ENCODE measurements around the gene B4GALNT4.
"Not testable (repeated sequence)": the region's sequence is repeated elsewhere in the genome, so short reads cannot be mapped to it uniquely, and the experiment has no call there.

The B4GALNT4 gene

DNA sequence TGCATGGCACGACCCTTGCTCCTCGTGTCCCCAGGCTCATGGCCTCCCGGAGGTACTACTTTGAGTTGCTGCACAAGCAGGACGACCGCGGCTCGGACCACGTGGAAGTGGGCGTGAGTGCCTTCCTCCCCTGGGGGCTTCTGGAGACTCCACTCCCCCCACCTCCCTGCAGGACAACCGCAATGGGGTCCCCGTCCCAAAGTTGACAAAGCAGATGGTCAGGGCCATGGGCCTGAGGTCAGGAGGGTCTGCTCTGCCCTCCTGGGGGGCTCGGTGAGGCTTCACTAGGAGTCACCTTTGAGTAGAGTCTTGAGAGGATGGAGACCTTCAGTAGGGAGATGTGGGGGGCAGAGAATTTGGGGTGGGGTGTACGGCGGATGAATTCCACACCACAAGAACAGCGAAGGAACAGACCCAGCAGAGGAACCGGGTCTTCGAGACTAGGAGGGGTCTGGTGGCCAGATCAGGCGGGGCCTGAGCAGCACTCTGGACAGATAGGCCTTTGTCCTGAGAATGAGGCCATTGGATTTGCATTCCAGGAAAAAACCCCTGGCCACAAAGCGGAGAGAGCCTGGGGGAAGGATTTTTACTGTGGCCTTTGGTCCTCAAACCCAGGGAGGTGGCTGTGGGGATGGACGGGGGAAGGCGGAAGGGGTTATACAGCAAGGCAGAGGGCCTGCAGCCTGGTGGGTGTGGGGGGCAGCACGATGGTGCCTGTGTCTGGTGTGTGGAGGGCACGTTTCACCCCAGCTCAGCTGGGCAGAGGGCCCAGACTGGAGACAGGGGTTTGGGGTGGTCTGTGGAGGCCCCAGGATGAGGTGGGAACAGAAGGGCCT is 4.6 kb downstream of the B4GALNT4 start:
- DNase-seq (ENCODE audit: low read depth, low spot score) = no peak

- DNase-seq (ENCODE audit: low read depth, low spot score) = no peak
These were observed 6.0 kb downstream of the B4GALNT4 start for GRCh38 chr11:375065-376025.

- DNase-seq (ENCODE audit: low read depth, low spot score) = no peak
These were observed 7.4 kb downstream of the B4GALNT4 start for GRCh38 chr11:376531-377173.

DNA sequence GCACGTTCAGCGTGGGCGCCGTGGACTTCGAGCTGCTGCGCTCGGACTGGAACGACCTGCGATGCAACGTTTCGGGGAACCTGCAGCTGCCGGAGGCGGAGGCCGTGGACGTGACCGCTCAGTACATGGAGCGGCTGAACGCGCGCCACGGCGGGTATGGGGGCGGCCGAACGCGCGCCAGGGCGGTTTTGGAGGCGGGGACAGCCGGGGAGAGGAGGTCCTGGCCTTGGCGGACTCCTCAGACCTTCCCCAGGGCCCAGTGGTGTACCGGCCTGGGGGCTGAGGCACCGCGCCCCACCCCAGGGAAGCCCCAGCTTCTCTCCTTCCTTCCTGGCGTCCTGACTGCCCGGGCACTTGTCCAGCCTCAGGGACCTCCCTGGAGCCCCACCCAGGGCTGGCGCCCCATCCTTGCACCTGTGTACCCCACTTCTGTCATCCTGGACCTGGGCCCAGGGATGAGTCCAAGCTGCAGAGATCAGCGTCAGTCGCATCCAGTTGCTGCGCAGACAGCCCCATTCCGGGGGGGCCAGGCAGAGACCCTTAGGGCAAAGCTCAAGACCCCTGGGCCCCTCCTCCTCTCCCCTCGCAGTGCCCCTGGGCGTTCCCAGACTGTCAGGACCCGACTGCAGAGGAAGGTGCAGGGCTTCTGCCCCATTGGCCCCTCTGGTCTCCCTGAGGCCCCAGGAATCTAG is 8.0 kb downstream of the B4GALNT4 start:
- DNase-seq (ENCODE audit: low read depth, low spot score) = no peak

GRCh38 chr11:377883-378500 is 8.7 kb downstream of the B4GALNT4 start:
- no peak for DNase-seq (ENCODE audit: low read depth, low spot score)

DNA sequence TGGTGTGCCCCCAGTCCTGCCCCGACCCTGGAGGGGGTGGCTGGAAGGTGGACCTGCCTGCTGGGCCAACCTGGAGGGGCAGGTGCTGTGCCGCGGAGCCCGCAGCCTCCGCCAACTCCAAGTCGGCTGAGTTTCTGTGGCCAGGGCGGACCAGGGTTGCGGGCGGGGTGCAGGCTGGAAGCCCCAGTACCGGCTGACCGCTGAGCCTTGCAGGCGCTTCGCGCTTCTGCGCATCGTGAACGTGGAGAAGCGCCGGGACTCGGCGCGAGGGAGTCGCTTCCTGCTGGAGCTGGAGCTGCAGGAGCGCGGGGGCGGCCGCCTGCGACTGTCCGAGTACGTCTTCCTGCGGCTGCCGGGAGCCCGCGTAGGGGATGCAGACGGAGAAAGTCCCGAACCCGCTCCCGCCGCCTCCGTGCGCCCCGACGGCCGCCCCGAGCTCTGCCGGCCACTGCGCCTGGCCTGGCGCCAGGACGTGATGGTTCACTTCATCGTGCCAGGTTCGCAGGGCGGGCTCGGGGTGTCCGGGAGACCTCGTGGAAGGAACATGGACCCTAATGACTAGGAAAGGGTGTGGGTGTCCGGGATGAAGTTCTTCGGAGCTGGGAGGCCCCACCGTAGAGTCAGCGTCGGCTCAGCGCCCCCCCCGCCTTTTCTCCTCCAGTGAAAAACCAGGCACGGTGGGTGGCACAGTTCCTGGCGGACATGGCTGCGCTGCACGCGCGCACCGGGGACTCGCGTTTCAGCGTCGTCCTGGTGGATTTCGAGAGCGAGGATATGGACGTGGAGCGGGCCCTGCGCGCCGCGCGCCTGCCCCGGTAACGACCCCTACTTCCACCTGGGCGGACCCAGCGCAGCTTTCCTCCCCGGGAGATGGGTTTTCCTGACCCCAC is 10.2 kb downstream of the B4GALNT4 start:
- no peak for DNase-seq (ENCODE audit: low read depth, low spot score)

GRCh38 chr11:380095-380480 is 10.8 kb downstream of the B4GALNT4 start:
- DNase-seq (ENCODE audit: low read depth, low spot score) = no peak

DNA sequence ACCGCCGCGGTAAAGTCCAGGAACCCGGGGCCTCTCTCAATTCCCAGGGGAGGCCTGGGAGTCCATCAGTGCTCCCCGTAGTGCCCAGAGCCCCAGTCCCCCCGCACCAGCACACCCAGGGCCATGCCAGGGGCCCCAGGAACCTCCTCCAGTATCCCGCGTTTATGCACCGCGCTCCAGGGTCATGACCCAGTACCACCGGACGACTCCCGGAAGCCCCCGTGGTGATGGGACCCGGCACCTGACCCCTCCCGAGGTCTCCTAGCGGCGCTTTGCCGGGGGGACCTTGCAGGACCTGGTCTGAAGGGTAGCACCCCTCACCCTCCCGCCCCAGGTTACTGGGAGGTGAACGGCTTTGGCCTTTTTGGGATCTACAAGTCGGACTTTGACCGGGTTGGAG is 11.2 kb downstream of the B4GALNT4 start:
- no peak for DNase-seq (ENCODE audit: low read depth, low spot score)

- no peak for DNase-seq (ENCODE audit: low read depth, low spot score)
These were observed 11.7 kb downstream of the B4GALNT4 start for GRCh38 chr11:380996-381395.

- DNase-seq (ENCODE audit: low read depth, low spot score) = no peak
These were observed 12.3 kb downstream of the B4GALNT4 start for GRCh38 chr11:381501-382072.

- DNase-seq (ENCODE audit: low read depth, low spot score) = no peak
These were observed 12.9 kb downstream of the B4GALNT4 start for GRCh38 chr11:382081-382629.

- DNase-seq (ENCODE audit: low read depth, low spot score) = no peak
These were observed 14.1 kb downstream of the B4GALNT4 start for GRCh38 chr11:383431-383830.

DNA sequence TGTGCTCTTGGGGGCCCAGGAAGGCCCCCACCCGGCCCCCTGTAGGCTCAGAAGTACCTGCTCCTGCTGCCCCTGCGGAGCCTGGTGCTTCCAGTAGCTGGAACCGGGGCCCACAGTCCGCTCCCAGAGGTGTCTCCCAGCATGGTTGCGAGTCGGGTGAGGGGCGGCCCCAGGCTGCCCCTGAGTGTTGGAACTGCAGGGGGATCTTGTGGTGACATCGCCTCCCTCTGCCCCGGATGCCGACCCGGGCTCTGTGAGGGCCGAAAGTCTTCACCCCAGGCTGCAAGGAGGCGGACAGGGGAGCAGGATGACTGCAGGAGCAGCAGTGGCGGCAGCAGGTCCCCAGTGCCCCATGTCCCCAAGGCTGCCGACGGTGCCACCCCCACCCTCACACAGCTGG is 15.2 kb downstream of the B4GALNT4 start:
- no peak for DNase-seq (ENCODE audit: low read depth, low spot score)

GRCh38 chr11:385594-386351 is 16.5 kb downstream of the B4GALNT4 start:
- DNase-seq (ENCODE audit: low read depth, low spot score) = no peak

DNA sequence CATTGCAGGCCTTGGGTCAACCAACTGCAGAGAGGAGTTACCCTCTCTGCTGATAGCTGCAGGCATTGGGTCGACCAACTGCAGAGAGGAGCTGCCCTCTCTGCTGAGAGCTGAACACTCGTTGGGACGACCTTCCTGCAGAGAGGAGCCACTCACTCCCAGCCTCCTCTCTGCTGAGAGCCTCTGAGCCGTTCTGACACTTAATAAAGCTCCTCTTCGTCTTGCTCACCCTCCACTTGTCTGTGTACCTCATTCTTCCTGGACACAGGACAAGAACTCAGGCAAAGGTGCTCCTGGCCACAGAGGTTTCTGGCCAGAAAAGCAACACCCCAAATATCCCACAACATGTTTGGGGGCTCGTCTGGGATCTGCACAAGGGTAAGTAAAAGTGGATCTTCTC is 17.2 kb downstream of the B4GALNT4 start:
- DNase-seq (ENCODE audit: low read depth, low spot score) = no peak

DNA sequence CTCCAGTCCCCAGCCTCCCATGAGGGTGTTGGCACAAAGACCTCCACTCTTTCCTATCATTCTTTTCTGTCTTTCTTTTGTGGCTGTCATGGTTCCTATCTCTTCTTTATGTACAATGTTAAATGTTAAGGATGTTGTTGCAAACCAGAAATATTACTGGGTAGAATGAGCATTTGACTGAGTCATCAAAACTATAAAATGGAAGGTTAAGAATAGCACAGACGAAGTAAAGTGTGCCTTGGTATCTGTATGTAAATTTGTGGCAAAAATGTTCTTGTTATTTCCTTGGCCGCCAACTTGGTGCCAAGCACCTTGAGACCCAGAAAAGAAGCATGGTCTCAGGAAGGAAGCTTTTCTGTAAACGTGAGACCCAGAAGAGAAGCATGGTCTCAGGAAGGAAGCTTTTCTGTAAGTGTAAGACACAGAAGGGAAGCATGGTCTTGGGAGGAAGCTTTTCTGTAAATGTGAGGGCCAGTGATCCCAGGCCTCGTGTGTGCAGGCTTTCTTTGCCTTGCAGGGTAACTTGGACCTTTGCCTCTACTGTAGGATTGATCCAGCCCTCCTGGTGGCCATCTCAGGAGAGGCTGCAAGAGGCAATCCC is 18.0 kb downstream of the B4GALNT4 start:
- no peak for DNase-seq (ENCODE audit: low read depth, low spot score)

GRCh38 chr11:389369-389768 is 20.1 kb downstream of the B4GALNT4 start:
- DNase-seq (ENCODE audit: low read depth, low spot score) = not testable (repeated sequence)

DNA sequence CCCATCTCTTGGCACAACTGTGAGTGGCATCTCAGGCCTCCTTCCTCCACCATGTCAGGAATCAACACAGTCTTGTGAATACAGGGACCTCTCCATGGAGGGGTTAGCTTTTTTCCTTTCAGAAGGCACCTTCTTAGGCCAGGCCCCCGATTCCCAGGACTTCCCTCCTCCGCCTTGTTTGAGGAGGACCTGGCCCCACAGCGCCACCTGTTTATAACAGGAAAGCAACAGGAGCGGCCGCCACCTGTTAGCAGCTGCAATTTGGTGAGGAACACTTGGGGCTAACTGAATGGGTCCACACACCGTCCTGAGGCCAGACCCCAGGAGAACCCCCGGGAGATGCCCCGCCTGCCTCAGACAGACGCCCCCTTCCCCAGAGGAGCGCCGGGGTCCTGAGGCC is 20.9 kb downstream of the B4GALNT4 start:
- DNase-seq (ENCODE audit: low read depth, low spot score) = no peak
